HFF-Myc (cell line): ENCODE measurements around the gene ZHX3.

Experiments
- DNase-seq: peaks from one replicate; pipeline ENCODE4 v3.0.0-alpha.2; 2011; ENCODE audit warnings: low read depth; ENCODE audit errors: extremely low read depth
- H3K4me3 ChIP-seq: replicated peaks from 2 replicates; pipeline ENCODE4 v1.5.1; 2011; ENCODE audit warnings: low read depth, mild to moderate bottlenecking, control low read depth, low read length
- TF ChIP-seq, protein P1 (sequence below): IDR thresholded peaks from 2 replicates; pipeline ENCODE4 v1.5.1; 2012; ENCODE audit warnings: mild to moderate bottlenecking, low read depth, low read length, control low read depth; ENCODE audit errors: missing control alignments

The ZHX3 gene

DNA sequence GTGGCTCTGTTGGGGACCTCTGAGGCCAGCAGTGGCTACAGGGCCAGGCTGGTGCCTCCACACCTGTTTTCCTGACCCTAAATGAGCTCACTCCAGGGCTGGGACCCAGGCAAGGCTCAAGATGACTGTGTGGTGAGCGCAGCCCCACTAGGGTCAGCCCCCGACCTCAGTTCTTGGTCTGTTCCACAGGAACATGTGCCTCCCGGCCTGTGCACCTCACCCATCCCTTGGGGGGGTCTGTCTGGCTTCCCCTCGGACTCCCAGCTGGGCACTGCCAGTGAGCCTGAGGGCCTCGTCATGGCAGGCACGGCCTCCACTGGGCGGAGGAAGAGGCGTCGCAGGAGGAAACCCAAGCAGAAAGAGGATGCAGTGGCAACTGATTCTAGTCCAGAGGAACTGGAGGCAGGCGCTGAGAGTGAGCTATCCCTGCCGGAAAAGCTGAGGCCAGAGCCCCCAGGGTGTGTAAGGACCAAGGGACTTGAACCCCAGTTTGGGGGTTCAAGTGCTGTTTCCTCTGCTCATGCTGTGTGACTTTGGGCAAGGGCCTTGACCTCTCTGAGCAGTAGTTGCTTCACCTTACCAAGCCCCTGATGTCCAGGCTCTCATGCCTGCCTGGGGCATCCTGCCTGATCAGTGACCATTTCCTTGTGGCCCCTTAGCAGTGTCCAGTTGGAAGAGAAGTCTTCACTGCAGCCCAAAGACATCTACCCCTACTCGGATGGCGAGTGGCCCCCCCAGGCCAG lies 31.1 kb upstream of the ZHX3 start:
- no peak for DNase-seq
- TF ChIP-seq, protein P1, sequence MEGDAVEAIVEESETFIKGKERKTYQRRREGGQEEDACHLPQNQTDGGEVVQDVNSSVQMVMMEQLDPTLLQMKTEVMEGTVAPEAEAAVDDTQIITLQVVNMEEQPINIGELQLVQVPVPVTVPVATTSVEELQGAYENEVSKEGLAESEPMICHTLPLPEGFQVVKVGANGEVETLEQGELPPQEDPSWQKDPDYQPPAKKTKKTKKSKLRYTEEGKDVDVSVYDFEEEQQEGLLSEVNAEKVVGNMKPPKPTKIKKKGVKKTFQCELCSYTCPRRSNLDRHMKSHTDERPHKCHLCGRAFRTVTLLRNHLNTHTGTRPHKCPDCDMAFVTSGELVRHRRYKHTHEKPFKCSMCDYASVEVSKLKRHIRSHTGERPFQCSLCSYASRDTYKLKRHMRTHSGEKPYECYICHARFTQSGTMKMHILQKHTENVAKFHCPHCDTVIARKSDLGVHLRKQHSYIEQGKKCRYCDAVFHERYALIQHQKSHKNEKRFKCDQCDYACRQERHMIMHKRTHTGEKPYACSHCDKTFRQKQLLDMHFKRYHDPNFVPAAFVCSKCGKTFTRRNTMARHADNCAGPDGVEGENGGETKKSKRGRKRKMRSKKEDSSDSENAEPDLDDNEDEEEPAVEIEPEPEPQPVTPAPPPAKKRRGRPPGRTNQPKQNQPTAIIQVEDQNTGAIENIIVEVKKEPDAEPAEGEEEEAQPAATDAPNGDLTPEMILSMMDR = no peak
- H3K4me3 ChIP-seq = no peak overlapping the region

DNA sequence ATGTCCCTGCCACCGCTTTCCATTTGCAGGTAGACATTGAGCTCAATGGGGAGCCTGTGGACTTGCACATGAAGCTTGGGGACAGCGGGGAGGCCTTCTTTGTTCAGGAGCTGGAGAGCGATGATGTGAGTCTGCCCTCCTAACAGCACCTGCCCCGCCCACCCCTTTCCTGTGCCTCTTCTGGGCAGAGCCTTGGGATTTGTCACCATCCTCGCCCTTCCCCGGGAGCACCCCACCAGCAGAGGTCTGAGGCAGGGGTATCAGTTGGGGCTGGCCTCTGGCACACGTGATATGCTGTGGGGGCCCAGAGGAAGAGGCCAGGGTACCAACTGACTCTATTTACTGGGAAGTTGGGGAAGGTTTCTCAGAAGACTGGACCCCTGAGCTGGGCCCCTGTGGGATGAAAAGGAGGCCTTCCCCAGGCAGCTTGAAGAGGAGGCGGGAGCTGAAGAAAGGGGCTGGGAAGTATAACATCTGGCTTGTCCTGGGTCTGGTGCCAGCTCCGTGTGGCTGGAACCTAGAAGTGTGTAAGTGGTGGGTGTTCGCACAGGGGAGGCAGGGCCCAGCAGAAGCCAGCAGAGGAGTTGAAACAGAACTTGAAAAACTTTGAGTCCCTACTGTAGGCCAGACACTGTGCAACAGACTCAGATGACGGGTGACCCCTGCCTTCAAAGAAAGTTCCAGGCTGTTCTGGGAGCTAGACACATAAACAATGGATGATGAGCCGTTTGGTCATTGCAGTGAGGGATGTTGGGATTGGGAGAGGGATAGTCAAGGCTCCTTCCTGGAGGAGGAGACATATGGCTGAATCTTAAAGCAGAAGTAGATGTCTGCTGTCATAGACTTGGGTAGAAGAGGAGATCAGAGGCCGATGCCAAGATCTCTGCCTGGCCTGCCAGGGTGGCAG lies 30.2 kb upstream of the ZHX3 start:
- TF ChIP-seq, protein P1 = no peak
- H3K4me3 ChIP-seq = no peak overlapping the region
- DNase-seq = no peak

DNA sequence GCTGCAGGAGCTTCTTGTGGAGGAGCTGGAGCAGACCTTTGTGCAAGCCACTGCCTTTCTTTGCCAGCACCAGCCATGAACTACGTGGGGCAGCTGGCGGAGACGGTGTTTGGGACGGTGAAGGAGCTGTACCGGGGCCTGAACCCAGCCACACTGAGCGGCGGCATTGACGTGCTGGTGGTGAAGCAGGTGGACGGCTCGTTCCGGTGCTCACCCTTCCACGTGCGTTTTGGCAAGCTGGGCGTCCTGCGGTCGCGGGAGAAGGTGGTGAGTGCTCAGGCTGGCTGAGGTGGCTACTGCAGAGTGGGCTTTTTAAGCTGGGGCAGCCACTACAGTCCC lies 28.2 kb upstream of the ZHX3 start:
- DNase-seq = no peak
- TF ChIP-seq, protein P1 = no peak
- H3K4me3 ChIP-seq = no peak overlapping the region

DNA sequence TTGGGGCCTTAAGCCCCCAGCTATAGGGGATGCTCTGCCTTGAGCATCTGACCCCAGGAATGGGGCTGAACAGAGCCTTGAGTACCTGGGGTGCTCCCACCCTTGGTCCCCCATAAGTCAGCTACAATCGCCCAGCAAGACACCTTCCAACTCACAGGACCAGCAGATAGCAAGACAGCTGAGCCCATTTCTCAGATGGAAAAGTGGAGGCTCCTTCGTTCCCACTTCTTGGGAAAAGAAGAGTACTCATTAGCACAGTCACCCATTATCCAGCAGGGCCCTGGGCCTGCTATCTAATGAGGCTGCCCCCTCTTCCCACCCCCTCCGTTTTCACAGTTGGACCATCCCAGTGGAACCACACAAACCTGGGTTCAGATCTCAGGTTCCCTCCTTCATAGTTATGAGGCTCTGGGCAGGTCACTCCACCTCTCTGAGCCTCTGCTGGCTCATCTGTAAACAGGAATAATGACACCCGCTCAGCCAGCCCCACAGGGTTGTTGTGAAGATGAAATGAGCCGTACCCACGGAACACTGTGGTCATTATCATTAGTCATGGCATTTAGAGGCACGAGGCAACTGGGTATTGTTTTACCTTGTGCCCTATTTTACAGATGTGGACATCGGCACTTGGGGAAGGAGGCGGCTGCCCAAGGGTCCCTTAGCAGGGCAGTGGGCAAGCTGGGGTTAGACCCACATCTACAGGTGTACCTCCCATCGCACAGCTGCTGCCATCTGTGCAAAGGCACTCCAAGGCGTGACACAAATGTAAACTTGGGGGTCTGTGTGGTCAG lies 27.6 kb upstream of the ZHX3 start:
- TF ChIP-seq, protein P1 = no peak
- no peak for DNase-seq
- no peak overlapping the region for H3K4me3 ChIP-seq

DNA sequence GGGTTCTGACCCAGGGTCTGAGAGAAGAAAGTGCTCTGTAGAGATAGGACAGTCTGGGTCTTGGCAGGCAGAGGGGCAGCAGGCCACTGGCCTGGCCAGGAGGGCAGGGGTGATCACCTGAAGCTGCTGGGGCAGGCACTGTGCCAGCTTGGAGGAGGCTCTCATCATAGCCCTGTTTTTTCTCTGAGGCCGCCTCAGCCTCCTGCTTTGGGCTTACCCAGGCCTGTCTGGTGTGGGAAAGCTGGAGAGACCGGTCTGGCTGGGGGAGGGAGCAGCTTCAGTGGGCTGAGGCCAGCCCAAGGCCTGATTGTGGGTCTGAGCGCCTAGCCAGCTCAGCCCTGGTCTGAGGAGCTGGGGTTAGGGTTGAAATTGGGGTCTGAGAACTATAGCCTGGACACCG lies 26.9 kb upstream of the ZHX3 start:
- TF ChIP-seq, protein P1 = no peak
- DNase-seq = no peak
- no peak overlapping the region for H3K4me3 ChIP-seq

DNA sequence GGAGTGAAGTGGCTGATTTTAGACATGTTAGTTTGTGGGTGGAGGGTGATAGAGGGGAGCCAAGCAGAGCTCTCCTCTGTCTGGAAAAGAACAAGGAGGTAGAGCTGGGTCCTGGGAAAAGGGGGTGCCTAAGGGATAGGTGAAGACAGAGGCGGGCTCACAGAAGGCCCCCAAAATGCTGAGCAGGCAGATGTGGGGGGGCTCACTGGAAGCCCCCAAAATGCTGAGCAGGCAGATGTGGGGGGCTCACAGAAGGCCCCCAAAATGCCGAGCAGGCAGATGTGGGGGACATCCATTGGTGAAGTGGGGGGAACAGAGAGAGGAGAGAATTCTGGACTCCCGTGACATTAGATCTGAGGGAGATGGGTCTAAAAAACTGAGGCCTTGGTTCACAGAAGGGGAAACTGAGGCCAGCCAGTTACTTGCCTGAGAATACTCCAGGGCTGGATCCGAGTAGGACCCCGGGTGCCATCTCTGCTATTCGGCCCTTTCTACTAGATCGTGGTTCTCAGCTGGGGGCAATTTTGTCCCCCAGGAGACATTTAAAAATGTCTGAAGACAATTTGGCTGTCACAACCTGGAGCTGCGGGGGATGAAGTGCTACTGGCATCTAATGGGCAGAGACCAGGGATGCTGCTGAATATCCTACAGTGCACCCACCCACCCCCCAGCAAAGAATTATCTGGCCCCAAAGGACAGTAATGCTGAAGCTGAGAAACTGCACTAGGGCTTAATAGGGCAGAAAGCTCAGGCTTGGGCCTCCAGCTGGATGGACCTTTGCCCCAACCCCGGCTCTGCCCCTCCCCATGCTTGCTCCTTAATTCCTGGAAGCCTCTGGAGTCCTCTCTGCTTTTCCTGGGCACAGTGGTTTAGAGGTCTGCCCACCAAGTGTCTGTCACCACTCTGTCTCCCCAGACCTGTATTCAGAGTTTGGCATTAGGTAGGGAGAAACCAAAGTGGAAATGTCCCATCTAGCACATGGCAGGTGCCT lies 25.2 kb upstream of the ZHX3 start:
- TF ChIP-seq, protein P1 = no peak
- H3K4me3 ChIP-seq = no peak overlapping the region
- no peak for DNase-seq
